SK-N-SH (cell line): Measurements from ENCODE around the gene APEH. TPM values are rescaled to one million over a fixed set of nuclear protein-coding genes. Genes with fewer than 3 reads are reported as not detected.
"Not testable (repeated sequence)": the region's sequence is repeated elsewhere in the genome, so short reads cannot be mapped to it uniquely, and the experiment has no call there.

Source experiments
- CTCF ChIA-PET: fragments of 300-600, 350-600 bp; formaldehyde crosslinking; extraction: SDS; loops from one replicate; lab custom pipeline; 2021; lab: Yijun Ruan, JAX
- POLR2A ChIA-PET: fragments of 350-600 bp; sonication (Branson Sonifier 250); formaldehyde crosslinking; extraction: SDS; loops from one replicate; lab custom pipeline; 2020; ENCODE audit warnings: antibody characterized with exemption, inconsistent platforms; lab: Yijun Ruan, JAX
- DNase-seq: peaks from one replicate; pipeline ENCODE4 v3.0.0; 2012
- H2AFZ ChIP-seq: fragments of 200-600 bp; sonication (generic); 2 replicates; pipeline ENCODE4 v1.8.1; 2016; ENCODE audit warnings: antibody characterized with exemption, mild to moderate bottlenecking, low read depth
- H3F3A ChIP-seq: fragments of 200-600 bp; sonication (generic); replicated peaks from 2 replicates; pipeline ENCODE3; 2016; ENCODE audit warnings: antibody characterized with exemption, mild to moderate bottlenecking; ENCODE audit not compliant: insufficient read depth
- H3K27ac ChIP-seq, 2 experiments: fragments of 200-500 bp in 1 of 2; fragments of 200-600 bp in 1 of 2; sonication (Bioruptor generic) in 1 of 2; sonication (generic), shearing (Covaris generic) in 1 of 2; 2 replicates each; pipeline versions ENCODE4 v1.5.1 to v1.6.1; 2014 to 2016; ENCODE audit warnings: low read depth in 2 of 2, inconsistent platforms in 1 of 2, low read length in 1 of 2, mild to moderate bottlenecking in 1 of 2, mixed read lengths in 1 of 2
- H3K27me3 ChIP-seq: fragments of 200-600 bp; sonication (generic), shearing (Covaris generic); 2 replicates; pipeline ENCODE4 v1.6.1; 2016; ENCODE audit warnings: mixed run types; ENCODE audit not compliant: insufficient read depth
- H3K36me3 ChIP-seq, 2 experiments: fragments of 200-500 bp in 1 of 2; fragments of 200-600 bp in 1 of 2; sonication (Bioruptor generic) in 1 of 2; sonication (generic) in 1 of 2; replicated peaks in 1 of 2; 2 replicates each; pipeline versions ENCODE3 to v1.5.1; 2014 to 2016; ENCODE audit warnings: low read length in 1 of 2, mild to moderate bottlenecking in 1 of 2; ENCODE audit not compliant: insufficient read depth in 2 of 2, control insufficient read depth in 1 of 2
- H3K4me1 ChIP-seq, 2 experiments: fragments of 200-500 bp in 1 of 2; fragments of 200-600 bp in 1 of 2; sonication (Bioruptor generic) in 1 of 2; sonication (generic), shearing (Covaris generic) in 1 of 2; 2 replicates each; pipeline versions ENCODE4 v1.5.1 to v1.6.1; 2014 to 2016; ENCODE audit warnings: low read depth in 1 of 2, low read length in 1 of 2, mixed run types in 1 of 2; ENCODE audit not compliant: insufficient read depth in 2 of 2, control insufficient read depth in 1 of 2
- H3K4me2 ChIP-seq: fragments of 200-600 bp; sonication (generic), shearing (Covaris generic); 2 replicates; pipeline ENCODE4 v1.6.1; 2017; ENCODE audit warnings: mixed run types
- H3K4me3 ChIP-seq, 2 experiments: fragments of 200-500 bp in 1 of 2; fragments of 200-600 bp in 1 of 2; sonication (Bioruptor generic) in 1 of 2; sonication (generic), shearing (Covaris generic) in 1 of 2; 2 replicates each; pipeline versions ENCODE4 v1.5.1 to v1.8.1; 2014 to 2016; ENCODE audit warnings: low read depth in 2 of 2, inconsistent platforms in 1 of 2, low read length in 1 of 2, mild to moderate bottlenecking in 1 of 2, mixed read lengths in 1 of 2, moderate library complexity in 1 of 2
- H3K79me2 ChIP-seq: fragments of 200-600 bp; sonication (generic); 2 replicates; pipeline ENCODE4 v1.8.1; 2017; ENCODE audit warnings: mild to moderate bottlenecking; ENCODE audit not compliant: insufficient read depth
- H3K9ac ChIP-seq: fragments of 200-600 bp; sonication (generic); 2 replicates; pipeline ENCODE4 v1.6.1; 2017; ENCODE audit warnings: mixed run types
- H3K9me2 ChIP-seq: fragments of 200-600 bp; sonication (generic); 2 replicates; pipeline ENCODE4 v1.6.1; 2017; ENCODE audit warnings: mixed run types
- H3K9me3 ChIP-seq: fragments of 200-600 bp; sonication (generic); 2 replicates; pipeline ENCODE4 v1.6.1; 2017; ENCODE audit warnings: mixed run types, mild to moderate bottlenecking, moderate library complexity
- H4K20me1 ChIP-seq: fragments of 200-600 bp; sonication (generic); 2 replicates; pipeline ENCODE4 v1.6.1; 2017; ENCODE audit warnings: mild to moderate bottlenecking, mixed run types; ENCODE audit not compliant: insufficient read depth
- CHD2 ChIP-seq: fragments of 150-350 bp; IDR thresholded peaks from 2 replicates; pipeline ENCODE4 v1.6.1; 2018; ENCODE audit warnings: low read length; ENCODE audit not compliant: partially characterized antibody
- EP300 ChIP-seq, 2 experiments: IDR thresholded peaks; 2 replicates each; pipeline versions ENCODE4 v1.4.0 to v1.6.1; 2012; ENCODE audit warnings: borderline replicate concordance in 1 of 2, low read depth in 1 of 2, low read length in 1 of 2
- EZH2phosphoT487 ChIP-seq: fragments of 200-600 bp; sonication (generic); IDR thresholded peaks from 2 replicates; pipeline ENCODE4 v1.6.1; 2017; ENCODE audit warnings: low read depth, mixed run types, mild to moderate bottlenecking, antibody characterized with exemption, moderate library complexity, borderline replicate concordance
- FOSL2 ChIP-seq: IDR thresholded peaks from 2 replicates; pipeline ENCODE4 v1.4.0; 2012; ENCODE audit warnings: low read depth, mild to moderate bottlenecking, moderate library complexity, borderline replicate concordance
- GABPA ChIP-seq: IDR thresholded peaks from 2 replicates; pipeline ENCODE4 v1.4.0; 2012; ENCODE audit warnings: low read depth, mild to moderate bottlenecking
- GATA2 ChIP-seq: sonication (generic); formaldehyde crosslinking; IDR thresholded peaks from 2 replicates; pipeline ENCODE4 v1.5.0; 2020; ENCODE audit warnings: mild to moderate bottlenecking, missing genetic modification reagents
- IRF3 ChIP-seq: fragments of 150-350 bp; IDR thresholded peaks from 2 replicates; pipeline ENCODE4 v1.6.1; 2016; ENCODE audit warnings: mild to moderate bottlenecking, low read depth, low read length
- JUND ChIP-seq: IDR thresholded peaks from 2 replicates; pipeline ENCODE4 v1.4.0; 2012
- PBX3 ChIP-seq: IDR thresholded peaks from 2 replicates; pipeline ENCODE4; 2012
- POLR2AphosphoS5 ChIP-seq: IDR thresholded peaks from 2 replicates; pipeline ENCODE4 v1.6.1; 2012; ENCODE audit warnings: low read depth, low read length
- RAD21 ChIP-seq: IDR thresholded peaks from 2 replicates; pipeline ENCODE4 v1.6.1; 2012; ENCODE audit warnings: mild to moderate bottlenecking, low read length
- RFX5 ChIP-seq: IDR thresholded peaks from 2 replicates; pipeline ENCODE4 v1.6.1; 2012; ENCODE audit warnings: mild to moderate bottlenecking, improper control_type of control experiment, low read length
- SIN3A ChIP-seq: IDR thresholded peaks from 2 replicates; pipeline ENCODE4 v1.6.1; 2012; ENCODE audit warnings: low read depth, mild to moderate bottlenecking, low read length, moderate library complexity, borderline replicate concordance
- SMC3 ChIP-seq: IDR thresholded peaks from 2 replicates; pipeline ENCODE4 v1.6.1; 2012; ENCODE audit warnings: low read depth, low read length, improper control_type of control experiment
- TCF12 ChIP-seq: IDR thresholded peaks from 2 replicates; pipeline ENCODE4 v1.4.0; 2012
- TEAD4 ChIP-seq: IDR thresholded peaks from 2 replicates; pipeline ENCODE4 v1.4.0; 2012; ENCODE audit warnings: mild to moderate bottlenecking, borderline replicate concordance; ENCODE audit not compliant: insufficient read depth
- YY1 ChIP-seq: IDR thresholded peaks from 2 replicates; pipeline ENCODE4 v1.4.0; 2012; ENCODE audit warnings: low read depth, mild to moderate bottlenecking
- WGBS: methylation state at CpG from one replicate; pipeline ENCODE4 v1.1.6; 2017; ENCODE audit warnings: low lambda C conversion rate; 5-methylcytosine and 5-hydroxymethylcytosine counted together
- polyA plus RNA-seq, 3 experiments: library from polyadenylated mRNA; depleted of rRNA; stranded (reverse); fragments of >200 nt; gene quantifications; 2 replicates each; pipeline ENCODE4 v1.2.3, GENCODE V29; 2012
- TF ChIP-seq, protein P1 (sequence below): IDR thresholded peaks from 2 replicates; pipeline ENCODE4 v1.4.0; 2012; ENCODE audit warnings: low read depth, borderline replicate concordance
- TF ChIP-seq, protein P2 (sequence below): IDR thresholded peaks from 2 replicates; pipeline ENCODE4 v1.4.0; 2012; ENCODE audit warnings: low read depth

Gene APEH
- polyA plus RNA-seq, 1 of the 3 experiments (the other 2 are of a cell fraction), result 112 TPM

GRCh38 chr3:49681543-49681942 lies 7.4 kb downstream of the APEH start:
- ChIA-PET CTCF (no interaction called here), POLR2A (interaction anchor here (0.5 kb wide), 1 partner anchor 147 kb away, joined by 3 read pairs; no protein-coding TSS in a partner anchor)
- Histone ChIP-seq H3K79me2 (no peaks in the 10 kb centered on the region), H3K27me3 (no peaks in the 10 kb centered on the region), H2AFZ (no peak overlapping the region), H3K4me1 (no peaks in the 10 kb centered on the region), H3K9me2 (no peaks in the 10 kb centered on the region), H4K20me1 (no peaks in the 10 kb centered on the region)
- DNase-seq, result no peak
- TF ChIP-seq, protein P1, sequence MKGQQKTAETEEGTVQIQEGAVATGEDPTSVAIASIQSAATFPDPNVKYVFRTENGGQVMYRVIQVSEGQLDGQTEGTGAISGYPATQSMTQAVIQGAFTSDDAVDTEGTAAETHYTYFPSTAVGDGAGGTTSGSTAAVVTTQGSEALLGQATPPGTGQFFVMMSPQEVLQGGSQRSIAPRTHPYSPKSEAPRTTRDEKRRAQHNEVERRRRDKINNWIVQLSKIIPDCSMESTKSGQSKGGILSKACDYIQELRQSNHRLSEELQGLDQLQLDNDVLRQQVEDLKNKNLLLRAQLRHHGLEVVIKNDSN, result no peak
- TF ChIP-seq GABPA (no peak), IRF3 (no peak), EP300 (IDR thresholded peaks at IDR 0.05; ENCODE audit: borderline replicate concordance in 1 of 2, low read depth in 1 of 2, low read length in 1 of 2) (no peak), POLR2AphosphoS5 (no peak), SIN3A (no peak), EZH2phosphoT487 (no peak), RAD21 (no peak), TCF12 (no peak), JUND (no peak), TEAD4 (no peak), CHD2 (no peak), YY1 (no peak), SMC3 (no peak)
- TF ChIP-seq, protein P2, sequence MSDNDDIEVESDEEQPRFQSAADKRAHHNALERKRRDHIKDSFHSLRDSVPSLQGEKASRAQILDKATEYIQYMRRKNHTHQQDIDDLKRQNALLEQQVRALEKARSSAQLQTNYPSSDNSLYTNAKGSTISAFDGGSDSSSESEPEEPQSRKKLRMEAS, result no peak
- TF ChIP-seq, all 33 proteins: peak for 0
- H3K4me3 ChIP-seq, result no peak overlapping the region
- peaks cover 16 to 72% of the 10 kb centered on the region in 2 experiments for H3K36me3 ChIP-seq
- H3K9ac ChIP-seq, result no peak overlapping the region
- H3K4me2 ChIP-seq, result no peak overlapping the region
- H3K9me3 ChIP-seq, result no peaks in the 10 kb centered on the region
- no peaks in the 10 kb centered on the region for H3F3A ChIP-seq
- no peak overlapping the region for H3K27ac ChIP-seq
- WGBS, result 100% methylated on average over 1 of the region's 4 CpGs

DNA sequence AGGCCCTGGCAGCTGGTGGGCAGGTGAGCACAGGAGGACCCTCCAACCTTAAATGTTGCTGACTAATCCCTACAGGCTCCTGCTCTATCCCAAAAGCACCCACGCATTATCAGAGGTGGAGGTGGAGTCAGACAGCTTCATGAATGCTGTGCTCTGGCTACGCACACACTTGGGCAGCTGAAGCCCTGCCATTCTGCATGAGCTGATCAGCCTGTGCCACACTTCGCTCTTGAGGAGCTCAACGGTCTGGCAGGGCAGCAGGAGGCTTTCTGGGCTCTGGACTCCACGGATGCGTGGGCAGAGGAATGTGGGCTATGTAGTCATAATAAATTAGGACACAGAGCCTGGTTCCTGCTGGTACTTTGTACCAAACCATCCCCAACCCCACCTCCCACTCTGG lies 9.0 kb downstream of the APEH start:
- no peak overlapping the region for H3K4me3 ChIP-seq
- 100% methylated on average over 5 of the region's 6 CpGs for WGBS
- TF ChIP-seq JUND (no peak), TCF12 (no peak), FOSL2 (no peak), RFX5 (no peak), GATA2 (CRISPR knock-in tag) (no peak), YY1 (no peak), PBX3 (no peak)
- H3K4me1 ChIP-seq, result peaks cover 0 to 4% of the 10 kb centered on the region in 2 experiments; a peak in 1 of 4 replicates
- no peak for DNase-seq
- H3K9ac ChIP-seq, result no peak overlapping the region
- no peaks in the 10 kb centered on the region for H3K9me3 ChIP-seq
- no peaks in the 10 kb centered on the region for H3K27me3 ChIP-seq
- no peaks in the 10 kb centered on the region for H3F3A ChIP-seq
- POLR2A ChIA-PET, result no interaction called here
- H3K4me2 ChIP-seq, result no peak overlapping the region
- CTCF ChIA-PET, result interaction anchor here (0.8 kb wide), 1 partner anchor 144 kb away, joined by 3 read pairs; no protein-coding TSS in a partner anchor
- H2AFZ ChIP-seq, result no peak overlapping the region
- H3K9me2 ChIP-seq, result no peaks in the 10 kb centered on the region
- no peaks in the 10 kb centered on the region for H3K79me2 ChIP-seq
- no peaks in the 10 kb centered on the region for H4K20me1 ChIP-seq
- peaks cover 8 to 56% of the 10 kb centered on the region in 2 experiments for H3K36me3 ChIP-seq
- no peak overlapping the region for H3K27ac ChIP-seq

DNA sequence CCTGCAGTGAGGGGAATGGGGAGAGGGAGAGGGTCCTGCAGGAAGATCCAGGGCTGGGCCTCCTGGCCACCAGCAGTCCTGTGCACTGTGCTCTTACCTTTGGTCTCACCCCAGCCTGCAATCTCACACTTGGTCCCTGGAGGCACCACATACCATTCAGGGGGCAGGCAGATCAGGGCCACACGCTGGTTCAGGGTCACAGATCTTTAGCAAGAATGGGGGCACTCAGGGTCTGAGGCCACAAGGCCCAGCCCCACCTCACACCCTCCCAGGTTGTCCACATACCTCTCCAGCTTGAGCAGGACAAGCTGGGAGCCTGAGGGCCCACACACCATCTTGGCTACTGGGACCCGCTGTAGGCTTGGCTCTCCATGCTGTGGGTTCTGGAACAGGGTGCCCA lies 10.3 kb downstream of the APEH start:
- H3K27ac ChIP-seq, H3F3A ChIP-seq, H4K20me1 ChIP-seq, H3K9ac ChIP-seq, H3K4me3 ChIP-seq, H2AFZ ChIP-seq, H3K4me2 ChIP-seq, H3K9me2 ChIP-seq, H3K9me3 ChIP-seq, H3K27me3 ChIP-seq, H3K79me2 ChIP-seq, DNase-seq, POLR2A ChIA-PET: not testable (repeated sequence)
- CTCF ChIA-PET, result interaction anchor here (1.4 kb wide), 1 partner anchor 13 kb away, joined by 6 read pairs; no protein-coding TSS in a partner anchor
- peaks cover 5 to 13% of the 10 kb centered on the region in 2 experiments; a peak in 2 of 4 replicates for H3K4me1 ChIP-seq
- peaks cover under 1 to 43% of the 10 kb centered on the region in 2 experiments for H3K36me3 ChIP-seq
- no CpG with 5 or more reads among the region's 2 CpGs for WGBS
